B cell (primary cell): ENCODE measurements around the gene NUDT6.

Experiments used
- EZH2 ChIP-seq: IDR thresholded peaks from 2 replicates; pipeline ENCODE4 v1.6.1; 2012; ENCODE audit warnings: borderline replicate concordance, low read depth, mild to moderate bottlenecking, moderate library complexity, low read length; ENCODE audit not compliant: insufficient read depth, poor library complexity, severe bottlenecking
- TF ChIP-seq, protein P1 (sequence below): fragments of 200-600 bp; IDR thresholded peaks from one replicate; pipeline ENCODE4 v1.8.0; 2022; ENCODE audit warnings: antibody characterized with exemption, mild to moderate bottlenecking

DNA sequence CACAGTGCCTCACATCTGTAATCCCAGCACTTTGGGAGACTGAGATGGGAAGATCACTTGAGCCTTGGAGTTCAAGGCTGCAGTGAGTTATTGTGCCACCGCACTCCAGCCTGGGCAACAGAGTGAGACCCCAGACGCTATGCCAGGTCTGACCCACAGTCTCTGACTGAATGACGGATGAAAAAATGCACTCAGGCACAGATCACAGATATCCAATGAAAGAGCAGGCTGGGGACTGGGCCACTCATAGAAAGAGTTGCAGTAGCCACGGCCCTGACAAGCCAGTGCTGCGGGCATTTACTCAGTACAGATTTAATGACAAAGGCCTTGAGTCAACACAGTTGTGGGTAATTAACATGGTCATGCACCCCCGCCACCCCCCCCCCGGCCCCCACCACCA is 22.7 kb downstream of the NUDT6 start:
- TF ChIP-seq, protein P1, sequence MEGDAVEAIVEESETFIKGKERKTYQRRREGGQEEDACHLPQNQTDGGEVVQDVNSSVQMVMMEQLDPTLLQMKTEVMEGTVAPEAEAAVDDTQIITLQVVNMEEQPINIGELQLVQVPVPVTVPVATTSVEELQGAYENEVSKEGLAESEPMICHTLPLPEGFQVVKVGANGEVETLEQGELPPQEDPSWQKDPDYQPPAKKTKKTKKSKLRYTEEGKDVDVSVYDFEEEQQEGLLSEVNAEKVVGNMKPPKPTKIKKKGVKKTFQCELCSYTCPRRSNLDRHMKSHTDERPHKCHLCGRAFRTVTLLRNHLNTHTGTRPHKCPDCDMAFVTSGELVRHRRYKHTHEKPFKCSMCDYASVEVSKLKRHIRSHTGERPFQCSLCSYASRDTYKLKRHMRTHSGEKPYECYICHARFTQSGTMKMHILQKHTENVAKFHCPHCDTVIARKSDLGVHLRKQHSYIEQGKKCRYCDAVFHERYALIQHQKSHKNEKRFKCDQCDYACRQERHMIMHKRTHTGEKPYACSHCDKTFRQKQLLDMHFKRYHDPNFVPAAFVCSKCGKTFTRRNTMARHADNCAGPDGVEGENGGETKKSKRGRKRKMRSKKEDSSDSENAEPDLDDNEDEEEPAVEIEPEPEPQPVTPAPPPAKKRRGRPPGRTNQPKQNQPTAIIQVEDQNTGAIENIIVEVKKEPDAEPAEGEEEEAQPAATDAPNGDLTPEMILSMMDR: no peak
- TF ChIP-seq EZH2: no peak
